ENCODE results near the gene APOL3.

APOL3 gene

DNA sequence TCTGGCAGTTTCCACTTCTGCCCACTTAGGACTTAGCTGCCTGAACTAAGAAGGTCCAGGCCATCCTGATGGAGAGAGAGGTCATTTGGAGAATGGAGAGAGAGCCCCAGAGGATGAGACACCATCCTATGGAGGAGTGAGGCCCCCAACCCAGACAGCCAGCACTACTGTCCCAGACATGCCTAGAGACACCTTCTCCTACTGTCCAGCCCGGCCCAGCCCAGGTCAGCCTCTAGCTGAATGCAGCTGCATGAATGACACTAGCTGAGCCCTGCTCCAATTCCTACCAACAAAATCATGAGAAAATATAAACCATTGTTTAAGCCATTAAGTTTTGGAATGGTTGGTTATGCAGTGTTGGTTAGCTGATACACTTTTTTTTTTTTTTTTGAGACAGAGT lies 47.4 kb downstream of the APOL3 start:
- H3K9me3 Mint-ChIP-seq = no peaks in the 10 kb centered on the region
- TF ChIP-seq, protein P1, sequence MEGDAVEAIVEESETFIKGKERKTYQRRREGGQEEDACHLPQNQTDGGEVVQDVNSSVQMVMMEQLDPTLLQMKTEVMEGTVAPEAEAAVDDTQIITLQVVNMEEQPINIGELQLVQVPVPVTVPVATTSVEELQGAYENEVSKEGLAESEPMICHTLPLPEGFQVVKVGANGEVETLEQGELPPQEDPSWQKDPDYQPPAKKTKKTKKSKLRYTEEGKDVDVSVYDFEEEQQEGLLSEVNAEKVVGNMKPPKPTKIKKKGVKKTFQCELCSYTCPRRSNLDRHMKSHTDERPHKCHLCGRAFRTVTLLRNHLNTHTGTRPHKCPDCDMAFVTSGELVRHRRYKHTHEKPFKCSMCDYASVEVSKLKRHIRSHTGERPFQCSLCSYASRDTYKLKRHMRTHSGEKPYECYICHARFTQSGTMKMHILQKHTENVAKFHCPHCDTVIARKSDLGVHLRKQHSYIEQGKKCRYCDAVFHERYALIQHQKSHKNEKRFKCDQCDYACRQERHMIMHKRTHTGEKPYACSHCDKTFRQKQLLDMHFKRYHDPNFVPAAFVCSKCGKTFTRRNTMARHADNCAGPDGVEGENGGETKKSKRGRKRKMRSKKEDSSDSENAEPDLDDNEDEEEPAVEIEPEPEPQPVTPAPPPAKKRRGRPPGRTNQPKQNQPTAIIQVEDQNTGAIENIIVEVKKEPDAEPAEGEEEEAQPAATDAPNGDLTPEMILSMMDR (IDR thresholded peaks at IDR 0.05; ENCODE audit: unreplicated experiment in 3 of 3) = no peak
- no peak overlapping the region for H3K4me3 Mint-ChIP-seq
- H3K27ac Mint-ChIP-seq = peak overlapping the region in 1 of 3 experiments; percentile 60
- H3K27me3 Mint-ChIP-seq (ENCODE audit: low read depth) = peaks cover 3% of the 10 kb centered on the region
- no peaks in the 10 kb centered on the region for H3K36me3 Mint-ChIP-seq (ENCODE audit: low read depth)
- peaks cover 8% of the 10 kb centered on the region for H3K4me1 Mint-ChIP-seq

DNA sequence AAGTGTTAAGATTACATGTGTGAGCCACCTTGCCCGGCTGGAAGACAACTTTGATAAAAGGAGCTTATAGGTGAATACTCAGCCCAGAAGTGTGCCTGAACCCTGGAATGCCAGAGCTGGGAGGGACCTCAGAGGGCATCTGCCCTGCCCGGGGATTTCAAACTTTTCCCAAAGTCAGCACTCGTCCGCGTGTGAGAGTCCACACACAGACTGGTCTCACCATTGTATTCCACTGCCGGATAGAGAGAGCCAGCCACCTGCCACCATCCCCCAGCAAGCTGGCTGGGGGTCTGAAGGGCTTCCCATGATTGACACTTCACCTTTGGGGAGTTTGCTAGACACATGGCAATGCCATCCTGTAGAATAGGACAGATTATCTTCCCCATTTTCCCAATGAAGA lies 49.2 kb downstream of the APOL3 start:
- Mint-ChIP-seq H3K4me3 (no peak overlapping the region), H3K27ac (peak overlapping the region in 1 of 3 experiments; percentile 17), H3K27me3 (ENCODE audit: low read depth) (peaks cover 6% of the 10 kb centered on the region), H3K4me1 (peaks cover 8% of the 10 kb centered on the region), H3K9me3 (no peaks in the 10 kb centered on the region), H3K36me3 (ENCODE audit: low read depth) (no peaks in the 10 kb centered on the region)
- TF ChIP-seq, protein P1 (IDR thresholded peaks at IDR 0.05; ENCODE audit: unreplicated experiment in 3 of 3) = no peak

DNA sequence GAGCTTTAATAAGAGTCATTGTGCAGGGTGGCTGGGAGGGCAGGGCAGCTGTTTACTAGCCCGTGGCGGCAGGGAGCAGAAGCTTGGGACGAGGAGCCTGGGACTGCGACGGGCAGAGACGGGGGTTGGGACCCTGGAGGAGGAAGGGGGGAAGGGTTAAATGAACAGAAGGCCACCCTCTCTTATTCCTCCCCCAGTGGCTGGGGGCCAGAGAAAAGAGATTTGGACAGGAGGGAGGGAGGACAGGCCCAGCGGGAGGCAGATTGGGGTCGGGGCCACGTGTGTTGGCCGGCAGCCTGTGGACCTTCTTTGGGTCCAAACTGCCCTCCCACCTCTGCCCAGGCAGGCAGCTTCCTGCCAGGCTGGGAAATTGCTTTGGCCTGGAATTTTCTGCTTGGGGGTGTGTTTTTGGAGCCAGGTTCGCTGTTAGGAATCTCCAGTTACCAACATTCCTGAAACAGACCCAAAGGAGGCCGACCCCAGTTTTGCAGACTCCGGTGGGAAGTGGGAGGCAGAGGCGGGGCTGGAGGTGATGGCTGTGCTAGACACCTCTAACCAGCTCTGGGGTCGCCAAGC lies 50.2 kb downstream of the APOL3 start:
- Mint-ChIP-seq H3K27me3 (ENCODE audit: low read depth) (peaks cover 6% of the 10 kb centered on the region), H3K9me3 (no peaks in the 10 kb centered on the region), H3K4me3 (no peak overlapping the region), H3K27ac (peak overlapping the region; percentile 64 to 74 (median 70)), H3K4me1 (peaks cover 14% of the 10 kb centered on the region), H3K36me3 (ENCODE audit: low read depth) (no peaks in the 10 kb centered on the region)
- TF ChIP-seq, protein P1 (IDR thresholded peaks at IDR 0.05; ENCODE audit: unreplicated experiment in 3 of 3) = no peak

DNA sequence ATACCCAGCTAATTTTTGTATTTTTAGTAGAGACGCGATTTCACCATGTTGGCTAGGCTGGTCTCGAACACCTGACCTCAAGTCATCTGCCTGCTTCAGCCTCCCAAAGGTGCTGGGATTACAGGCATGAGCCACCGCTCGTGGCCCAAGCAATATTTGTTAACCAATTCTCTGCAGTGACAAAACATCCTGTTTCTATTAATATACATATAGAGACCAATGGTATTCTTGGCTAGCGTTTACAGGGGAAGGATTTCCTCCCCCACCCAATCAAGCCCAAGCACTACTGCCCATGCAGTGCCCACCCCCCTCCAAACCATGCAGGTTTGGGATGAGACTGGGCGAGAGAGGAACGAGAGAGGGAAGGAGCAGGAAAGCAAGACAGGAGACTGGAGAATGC lies 53.1 kb downstream of the APOL3 start:
- TF ChIP-seq, protein P1 (IDR thresholded peaks at IDR 0.05; ENCODE audit: unreplicated experiment in 3 of 3) = no peak
- Mint-ChIP-seq H3K4me3 (no peak overlapping the region), H3K4me1 (peaks cover 22% of the 10 kb centered on the region), H3K9me3 (no peaks in the 10 kb centered on the region), H3K27me3 (ENCODE audit: low read depth) (peaks cover 6% of the 10 kb centered on the region), H3K36me3 (ENCODE audit: low read depth) (no peaks in the 10 kb centered on the region), H3K27ac (peak overlapping the region in 2 of 3 experiments; percentile 44 to 61)

DNA sequence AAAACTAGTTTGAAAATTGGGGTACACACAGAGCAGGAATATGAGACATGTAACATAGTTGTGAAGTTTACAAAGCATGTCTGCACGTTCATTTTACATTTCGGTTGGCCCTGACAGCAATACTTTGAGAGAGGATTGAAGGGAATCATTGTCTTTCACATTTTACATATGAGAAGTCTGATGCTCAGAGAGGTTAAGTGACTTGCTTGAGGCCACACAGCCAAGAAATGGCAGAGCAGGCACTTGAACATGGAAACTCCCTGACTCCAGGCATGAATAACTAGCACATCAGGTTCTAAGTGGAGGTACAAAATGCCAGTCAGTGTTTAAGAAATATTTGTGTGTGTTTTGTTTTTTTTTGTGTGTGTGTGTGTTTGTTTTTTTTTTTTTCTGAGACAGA lies 53.6 kb downstream of the APOL3 start:
- TF ChIP-seq, protein P1 (IDR thresholded peaks at IDR 0.05; ENCODE audit: unreplicated experiment in 3 of 3) = no peak
- Mint-ChIP-seq H3K4me1 (peaks cover 22% of the 10 kb centered on the region), H3K4me3 (no peak overlapping the region), H3K27ac (no peak overlapping the region), H3K36me3 (ENCODE audit: low read depth) (no peaks in the 10 kb centered on the region), H3K27me3 (ENCODE audit: low read depth) (peaks cover 6% of the 10 kb centered on the region), H3K9me3 (no peaks in the 10 kb centered on the region)

DNA sequence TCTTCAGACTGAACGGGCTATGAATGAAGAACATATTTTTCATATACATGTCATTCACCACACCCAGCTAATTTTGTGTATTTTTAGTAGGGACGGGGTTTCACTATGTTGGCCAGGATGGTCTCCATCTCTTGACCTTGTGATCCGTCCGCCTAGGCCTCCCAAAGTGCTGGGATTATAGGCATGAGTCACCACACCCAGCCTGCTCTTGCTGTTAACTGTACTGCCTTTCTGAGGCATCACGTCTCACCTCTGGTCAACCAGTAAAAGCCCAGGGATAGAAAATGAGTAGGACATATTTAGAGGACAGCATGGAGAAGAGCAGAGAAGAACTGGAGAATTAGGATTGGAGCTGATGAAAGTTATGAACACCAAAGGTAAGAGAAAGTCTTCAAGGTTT lies 55.6 kb downstream of the APOL3 start:
- peaks cover 15% of the 10 kb centered on the region for H3K4me1 Mint-ChIP-seq
- H3K36me3 Mint-ChIP-seq (ENCODE audit: low read depth) = no peaks in the 10 kb centered on the region
- H3K27me3 Mint-ChIP-seq (ENCODE audit: low read depth) = peaks cover 3% of the 10 kb centered on the region
- no peaks in the 10 kb centered on the region for H3K9me3 Mint-ChIP-seq
- no peak overlapping the region for H3K27ac Mint-ChIP-seq
- H3K4me3 Mint-ChIP-seq = no peak overlapping the region
- TF ChIP-seq, protein P1 (IDR thresholded peaks at IDR 0.05; ENCODE audit: unreplicated experiment in 3 of 3) = no peak
